Liver (tissue), 9 donors: Measurements from ENCODE around the gene KCNS1. TPM values are rescaled to one million over a fixed set of nuclear protein-coding genes. Genes with fewer than 3 reads are reported as not detected.

ENCODE experiments used
- DNase-seq: peaks from one replicate; pipeline ENCODE4 v3.0.0-alpha.2; 2017; ENCODE audit warnings: low spot score
- H3K27ac ChIP-seq, 2 donors: one replicate each; pipeline ENCODE4 v1.7.0; 2013; ENCODE audit warnings: inconsistent platforms in 2 of 2, low read length in 2 of 2, control low read depth in 1 of 2, low read depth in 1 of 2, mild to moderate bottlenecking in 1 of 2
- H3K27me3 ChIP-seq, 4 donors: one replicate each; pipeline versions ENCODE4 v1.6.1 to v1.7.0; 2013; ENCODE audit warnings: low read length in 3 of 4, inconsistent platforms in 1 of 4, mild to moderate bottlenecking in 1 of 4, moderate library complexity in 1 of 4; ENCODE audit not compliant: control insufficient read depth in 4 of 4, insufficient read depth in 4 of 4
- H3K36me3 ChIP-seq, 4 donors: one replicate each; pipeline versions ENCODE4 v1.6.1 to v1.7.0; 2013; ENCODE audit warnings: low read length in 3 of 4, mild to moderate bottlenecking in 3 of 4, low read depth in 1 of 4, moderate library complexity in 1 of 4; ENCODE audit not compliant: control insufficient read depth in 4 of 4, insufficient read depth in 3 of 4
- H3K4me1 ChIP-seq, 4 donors: one replicate each; pipeline versions ENCODE4 v1.6.1 to v1.7.0; 2013; ENCODE audit warnings: low read length in 3 of 4, mild to moderate bottlenecking in 3 of 4, moderate library complexity in 1 of 4; ENCODE audit not compliant: control insufficient read depth in 4 of 4, insufficient read depth in 4 of 4
- H3K4me3 ChIP-seq, 3 donors: one replicate each; pipeline versions ENCODE4 v1.6.1 to v1.7.0; 2013; ENCODE audit warnings: low read length in 3 of 3, control low read depth in 1 of 3, low read depth in 1 of 3, mild to moderate bottlenecking in 1 of 3
- H3K9ac ChIP-seq, 2 donors: one replicate each; pipeline ENCODE4 v1.7.0; 2013; ENCODE audit warnings: low read length in 2 of 2, mild to moderate bottlenecking in 2 of 2, moderate library complexity in 2 of 2, control low read depth in 1 of 2, low read depth in 1 of 2
- H3K9me3 ChIP-seq, 4 donors: one replicate each; pipeline versions ENCODE4 v1.6.1 to v1.7.0; 2013; ENCODE audit warnings: low read length in 3 of 4; ENCODE audit not compliant: control insufficient read depth in 4 of 4
- ATF3 ChIP-seq: IDR thresholded peaks from 2 replicates; pipeline ENCODE4 v1.6.1; 2016; ENCODE audit warnings: antibody characterized with exemption
- CTCF ChIP-seq: fragments of 150-350 bp; IDR thresholded peaks from 2 replicates; pipeline ENCODE4 v1.5.1; 2017; ENCODE audit warnings: improper control_type of control experiment, low read depth, low read length; ENCODE audit not compliant: missing input control
- EGR1 ChIP-seq, 2 donors: IDR thresholded peaks; 2 replicates each; pipeline ENCODE4 v1.6.1; 2016 to 2018; ENCODE audit warnings: antibody characterized with exemption in 2 of 2, low read depth in 2 of 2
- FOXA1 ChIP-seq: IDR thresholded peaks from 2 replicates; pipeline ENCODE4 v1.6.1; 2016; ENCODE audit warnings: antibody characterized with exemption
- FOXA2 ChIP-seq: IDR thresholded peaks from 2 replicates; pipeline ENCODE4 v1.6.1; 2016; ENCODE audit warnings: antibody characterized with exemption
- GABPA ChIP-seq, 2 donors: IDR thresholded peaks in 1 of 2; conservative IDR thresholded peaks in 1 of 2; 2 replicates each; pipeline ENCODE4 v1.6.1; 2016; ENCODE audit warnings: antibody characterized with exemption in 2 of 2, mild to moderate bottlenecking in 1 of 2, moderate library complexity in 1 of 2
- HNF4A ChIP-seq, 2 donors: conservative IDR thresholded peaks; 2 replicates each; pipeline ENCODE4 v1.6.1; 2016; ENCODE audit warnings: antibody characterized with exemption in 2 of 2, mild to moderate bottlenecking in 2 of 2
- HNF4G ChIP-seq: IDR thresholded peaks from 2 replicates; pipeline ENCODE4 v1.6.1; 2016; ENCODE audit warnings: antibody characterized with exemption
- JUND ChIP-seq, 2 donors: IDR thresholded peaks; 2 replicates each; pipeline ENCODE4 v1.6.1; 2016; ENCODE audit warnings: antibody characterized with exemption in 2 of 2
- MAX ChIP-seq: IDR thresholded peaks from 2 replicates; pipeline ENCODE4 v1.6.1; 2016; ENCODE audit warnings: antibody characterized with exemption
- NR2F2 ChIP-seq: IDR thresholded peaks from 2 replicates; pipeline ENCODE4 v1.6.1; 2016; ENCODE audit warnings: antibody characterized with exemption
- RAD21 ChIP-seq, 2 donors: IDR thresholded peaks; 2 replicates each; pipeline ENCODE4 v1.6.1; 2016; ENCODE audit warnings: antibody characterized with exemption in 2 of 2, mild to moderate bottlenecking in 2 of 2
- REST ChIP-seq: IDR thresholded peaks from 2 replicates; pipeline ENCODE4 v1.6.1; 2016; ENCODE audit warnings: antibody characterized with exemption, mild to moderate bottlenecking
- RXRA ChIP-seq, 2 donors: IDR thresholded peaks; 2 replicates each; pipeline ENCODE4 v1.6.1; 2017 to 2018; ENCODE audit warnings: antibody characterized with exemption in 2 of 2, mild to moderate bottlenecking in 1 of 2
- SP1 ChIP-seq: IDR thresholded peaks from 2 replicates; pipeline ENCODE4 v1.6.1; 2018; ENCODE audit warnings: antibody characterized with exemption, mild to moderate bottlenecking
- TAF1 ChIP-seq: conservative IDR thresholded peaks from 2 replicates; pipeline ENCODE4 v1.6.1; 2016; ENCODE audit warnings: antibody characterized with exemption, mild to moderate bottlenecking
- YY1 ChIP-seq: IDR thresholded peaks from 2 replicates; pipeline ENCODE4 v1.6.1; 2016; ENCODE audit warnings: antibody characterized with exemption, mild to moderate bottlenecking
- ZBTB33 ChIP-seq: IDR thresholded peaks from 2 replicates; pipeline ENCODE4 v1.6.1; 2016; ENCODE audit warnings: antibody characterized with exemption
- whole genome bisulfite sequencing: extraction: QIAGEN DNeasy Blood & Tissue Kit; methylation state at CpG from one replicate; pipeline ENCODE4 v1.1.7; 2013; 5-methylcytosine and 5-hydroxymethylcytosine counted together
- polyA plus RNA-seq, 2 donors: library from polyadenylated mRNA; stranded (reverse) in 1 of 2; unstranded in 1 of 2; fragments of 200-250 nt in 1 of 2; fragments of >200 nt in 1 of 2; fragmentation: Nextera tagmentation in 1 of 2; extraction: Ambion mirVana in 1 of 2; gene quantifications; one replicate each; pipeline versions ENCODE4 v1.2.1 to v1.2.3, GENCODE V29; 2013 to 2015
- total RNA-seq, 2 donors: library from RNA; depleted of rRNA; stranded (reverse); fragments of >200 nt; gene quantifications; one replicate each; pipeline ENCODE4 v1.2.3, GENCODE V29; 2014
- donor health status: healthy.
- donor health status: healthy.
- donor health status: healthy.
- donor health status: healthy.
- donor health status: healthy.

Gene KCNS1
- total and polyA plus RNA-seq, 4 donors: 0.02 to 0.09 TPM; not detected in 2

GRCh38 chr20:45069261-45069660 is 31.7 kb downstream of the KCNS1 start:
- DNase-seq: no peak
- WGBS: 91% methylated on average over 1 of the region's 1 CpG
- Histone ChIP-seq H3K4me1 (no peaks in the 10 kb centered on the region), H3K9me3 (no peaks in the 10 kb centered on the region), H3K27me3 (no peaks in the 10 kb centered on the region), H3K4me3 (no peak overlapping the region), H3K27ac (no peak overlapping the region), H3K36me3 (peaks cover 0 to 2% (median 0%) of the 10 kb centered on the region in 4 donors), H3K9ac (no peak overlapping the region)
- no peak for TF ChIP-seq ZBTB33
- TF ChIP-seq RAD21 (IDR thresholded peaks at IDR 0.05): no peak
- TF ChIP-seq GABPA (IDR thresholded peaks at IDR 0.05 in 1 of 2, conservative IDR thresholded peaks at IDR 0.05 in 1 of 2): no peak
- TF ChIP-seq NR2F2: no peak
- TF ChIP-seq FOXA2: no peak
- no peak for TF ChIP-seq FOXA1
- TF ChIP-seq HNF4G: no peak
- TF ChIP-seq YY1: no peak
- TF ChIP-seq HNF4A (conservative IDR thresholded peaks at IDR 0.05): no peak
- TF ChIP-seq JUND (IDR thresholded peaks at IDR 0.05): no peak
- TF ChIP-seq SP1: no peak
- no peak for TF ChIP-seq ATF3
- TF ChIP-seq REST: no peak
- no peak for TF ChIP-seq RXRA (IDR thresholded peaks at IDR 0.05)
- TF ChIP-seq CTCF: no peak
- TF ChIP-seq EGR1 (IDR thresholded peaks at IDR 0.05; ENCODE audit: low read depth in 2 of 2): no peak
- TF ChIP-seq TAF1: no peak

- H3K9me3 ChIP-seq: no peaks in the 10 kb centered on the region
- DNase-seq: no peak
- no peaks in the 10 kb centered on the region for H3K36me3 ChIP-seq
- TF ChIP-seq NR2F2 (no peak), FOXA1 (no peak), RAD21 (IDR thresholded peaks at IDR 0.05) (no peak), MAX (no peak), SP1 (no peak), TAF1 (no peak), HNF4A (conservative IDR thresholded peaks at IDR 0.05) (no peak)
- H3K4me1 ChIP-seq: no peaks in the 10 kb centered on the region
- 92% methylated on average over 2 of the region's 2 CpGs for WGBS
- H3K9ac ChIP-seq: no peak overlapping the region
- H3K27ac ChIP-seq: no peak overlapping the region
- no peaks in the 10 kb centered on the region for H3K27me3 ChIP-seq
- H3K4me3 ChIP-seq: no peak overlapping the region
These were observed 33.4 kb downstream of the KCNS1 start for GRCh38 chr20:45067558-45067957.
